Transverse colon (tissue), 4 donors: Measurements from ENCODE around the gene SH2D7.

Source experiments
- POLR2AphosphoS5 ChIP-seq, 3 donors: sonication (generic); formaldehyde crosslinking; IDR thresholded peaks; one replicate each; pipeline ENCODE4 v1.6.1; 2016; ENCODE audit warnings: antibody characterized with exemption in 3 of 3
- TF ChIP-seq, protein P1 (sequence below), 5 experiments: fragments of 200-600 bp in 3 of 5; fragments of 450-650 bp in 2 of 5; sonication (generic) in 3 of 5; IDR thresholded peaks; 1 replicate in 2 of 5; 2 replicates in 3 of 5; pipeline ENCODE4 v1.5.1; 2016 to 2017; ENCODE audit warnings: antibody characterized with exemption in 5 of 5, inconsistent platforms in 3 of 5, mild to moderate bottlenecking in 2 of 5, moderate library complexity in 1 of 5

DNA sequence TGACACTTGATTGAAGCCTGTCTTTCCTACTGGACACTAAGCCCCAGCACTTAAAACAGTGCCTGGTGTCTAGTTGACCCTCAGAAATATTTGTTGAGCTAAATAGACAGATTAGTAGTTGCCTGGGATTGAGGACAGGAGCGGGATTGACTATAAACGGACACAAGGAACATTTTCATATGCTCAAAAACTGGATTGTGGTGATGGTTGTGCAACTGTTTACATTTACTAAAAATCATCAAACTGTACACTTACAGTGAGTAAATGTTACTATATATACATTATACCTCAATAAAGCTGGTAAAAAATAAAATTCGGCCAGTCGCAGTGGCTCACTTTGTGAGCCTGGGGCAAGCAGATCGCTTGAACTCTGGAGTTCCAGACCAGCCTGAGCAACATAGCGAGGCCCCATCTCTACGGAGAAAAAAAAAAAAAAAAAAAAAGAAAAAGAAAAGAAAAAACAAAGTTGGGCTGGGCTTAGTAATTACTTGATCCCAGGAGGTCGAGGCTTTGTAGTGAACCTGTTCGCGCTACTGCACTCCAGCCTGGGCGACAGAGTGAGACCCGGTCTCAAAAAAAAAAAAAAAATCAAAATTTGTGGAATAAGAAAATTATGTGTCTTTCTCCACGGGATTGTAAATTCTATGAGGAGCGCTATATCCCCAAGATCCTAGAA is 56.2 kb downstream of the SH2D7 start:
- TF ChIP-seq, protein P1, sequence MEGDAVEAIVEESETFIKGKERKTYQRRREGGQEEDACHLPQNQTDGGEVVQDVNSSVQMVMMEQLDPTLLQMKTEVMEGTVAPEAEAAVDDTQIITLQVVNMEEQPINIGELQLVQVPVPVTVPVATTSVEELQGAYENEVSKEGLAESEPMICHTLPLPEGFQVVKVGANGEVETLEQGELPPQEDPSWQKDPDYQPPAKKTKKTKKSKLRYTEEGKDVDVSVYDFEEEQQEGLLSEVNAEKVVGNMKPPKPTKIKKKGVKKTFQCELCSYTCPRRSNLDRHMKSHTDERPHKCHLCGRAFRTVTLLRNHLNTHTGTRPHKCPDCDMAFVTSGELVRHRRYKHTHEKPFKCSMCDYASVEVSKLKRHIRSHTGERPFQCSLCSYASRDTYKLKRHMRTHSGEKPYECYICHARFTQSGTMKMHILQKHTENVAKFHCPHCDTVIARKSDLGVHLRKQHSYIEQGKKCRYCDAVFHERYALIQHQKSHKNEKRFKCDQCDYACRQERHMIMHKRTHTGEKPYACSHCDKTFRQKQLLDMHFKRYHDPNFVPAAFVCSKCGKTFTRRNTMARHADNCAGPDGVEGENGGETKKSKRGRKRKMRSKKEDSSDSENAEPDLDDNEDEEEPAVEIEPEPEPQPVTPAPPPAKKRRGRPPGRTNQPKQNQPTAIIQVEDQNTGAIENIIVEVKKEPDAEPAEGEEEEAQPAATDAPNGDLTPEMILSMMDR (IDR thresholded peaks at IDR 0.05): no peak
- TF ChIP-seq POLR2AphosphoS5 (IDR thresholded peaks at IDR 0.05): no peak
